ENCODE measurements around the gene CBY3.

The CBY3 gene

DNA sequence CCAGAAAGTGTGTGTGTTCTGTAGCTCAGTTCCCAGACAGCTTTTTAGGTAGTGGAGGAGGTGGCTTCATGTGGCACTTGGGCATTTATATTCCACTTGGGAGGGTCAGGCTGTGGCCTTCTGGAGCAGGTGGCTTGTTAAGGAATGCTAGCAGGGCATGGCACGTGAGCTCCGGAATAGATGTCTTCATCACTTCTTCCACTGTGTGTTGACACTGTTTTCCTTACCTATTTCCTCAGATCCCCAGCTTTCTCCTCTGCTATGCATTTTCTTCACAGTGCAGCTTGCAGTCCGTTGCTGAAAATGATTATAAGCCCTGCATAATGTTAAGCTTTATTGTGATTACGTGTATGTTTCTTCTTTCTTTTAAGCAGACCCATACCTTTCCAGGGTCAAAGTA is 48.5 kb upstream of the CBY3 start:
- Histone ChIP-seq H2AFZ (ENCODE audit: low read length) (no peak overlapping the region), H3K9me2 (replicated peaks; ENCODE audit: insufficient read depth, low read length) (no peaks in the 10 kb centered on the region), H3F3A (ENCODE audit: insufficient read depth, low read length) (peaks cover 44% of the 10 kb centered on the region), H3K4me3 (ENCODE audit: low read length) (no peak overlapping the region), H3K27ac (ENCODE audit: low read length) (no peak overlapping the region), H3K9me3 (replicated peaks; ENCODE audit: insufficient read depth, low read length) (no peaks in the 10 kb centered on the region), H3K4me1 (ENCODE audit: low read length) (peaks cover 27% of the 10 kb centered on the region), H3K9ac (ENCODE audit: low read length) (no peak overlapping the region), H3K79me2 (ENCODE audit: low read length) (peaks cover 31% of the 10 kb centered on the region), H3K36me3 (replicated peaks; ENCODE audit: insufficient read depth, low read length) (peaks cover 26% of the 10 kb centered on the region), H3K4me2 (ENCODE audit: low read depth, low read length) (no peak overlapping the region), H3K27me3 (replicated peaks; ENCODE audit: insufficient read depth, low read length) (no peaks in the 10 kb centered on the region), H4K20me1 (ENCODE audit: insufficient read depth, low read length) (no peaks in the 10 kb centered on the region)
- no peak for TF ChIP-seq EZH2phosphoT487 (IDR thresholded peaks at IDR 0.05; ENCODE audit: low read length)
- no peak for TF ChIP-seq EZH2 (optimal IDR thresholded peaks at IDR 0.05; ENCODE audit: low read depth, low read length)
- TF ChIP-seq, protein P1, sequence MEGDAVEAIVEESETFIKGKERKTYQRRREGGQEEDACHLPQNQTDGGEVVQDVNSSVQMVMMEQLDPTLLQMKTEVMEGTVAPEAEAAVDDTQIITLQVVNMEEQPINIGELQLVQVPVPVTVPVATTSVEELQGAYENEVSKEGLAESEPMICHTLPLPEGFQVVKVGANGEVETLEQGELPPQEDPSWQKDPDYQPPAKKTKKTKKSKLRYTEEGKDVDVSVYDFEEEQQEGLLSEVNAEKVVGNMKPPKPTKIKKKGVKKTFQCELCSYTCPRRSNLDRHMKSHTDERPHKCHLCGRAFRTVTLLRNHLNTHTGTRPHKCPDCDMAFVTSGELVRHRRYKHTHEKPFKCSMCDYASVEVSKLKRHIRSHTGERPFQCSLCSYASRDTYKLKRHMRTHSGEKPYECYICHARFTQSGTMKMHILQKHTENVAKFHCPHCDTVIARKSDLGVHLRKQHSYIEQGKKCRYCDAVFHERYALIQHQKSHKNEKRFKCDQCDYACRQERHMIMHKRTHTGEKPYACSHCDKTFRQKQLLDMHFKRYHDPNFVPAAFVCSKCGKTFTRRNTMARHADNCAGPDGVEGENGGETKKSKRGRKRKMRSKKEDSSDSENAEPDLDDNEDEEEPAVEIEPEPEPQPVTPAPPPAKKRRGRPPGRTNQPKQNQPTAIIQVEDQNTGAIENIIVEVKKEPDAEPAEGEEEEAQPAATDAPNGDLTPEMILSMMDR (IDR thresholded peaks at IDR 0.05; ENCODE audit: low read length) = no peak
- no peak for DNase-seq

- H3K27ac ChIP-seq (ENCODE audit: low read length) = no peak overlapping the region
- H3F3A ChIP-seq (ENCODE audit: insufficient read depth, low read length) = peaks cover 49% of the 10 kb centered on the region
- no peaks in the 10 kb centered on the region for H3K9me3 ChIP-seq (replicated peaks; ENCODE audit: insufficient read depth, low read length)
- no peaks in the 10 kb centered on the region for H3K9me2 ChIP-seq (replicated peaks; ENCODE audit: insufficient read depth, low read length)
- TF ChIP-seq, protein P1 (IDR thresholded peaks at IDR 0.05; ENCODE audit: low read length) = no peak
- TF ChIP-seq EZH2 (optimal IDR thresholded peaks at IDR 0.05; ENCODE audit: low read depth, low read length) (no peak), EZH2phosphoT487 (IDR thresholded peaks at IDR 0.05; ENCODE audit: low read length) (no peak)
- H3K9ac ChIP-seq (ENCODE audit: low read length) = no peak overlapping the region
- H3K36me3 ChIP-seq (replicated peaks; ENCODE audit: insufficient read depth, low read length) = peaks cover 45% of the 10 kb centered on the region
- H2AFZ ChIP-seq (ENCODE audit: low read length) = no peak overlapping the region
- H3K4me3 ChIP-seq (ENCODE audit: low read length) = no peak overlapping the region
- H3K79me2 ChIP-seq (ENCODE audit: low read length) = peaks cover 41% of the 10 kb centered on the region
- peaks cover 3% of the 10 kb centered on the region; the same call in 1 of the 2 replicates for H4K20me1 ChIP-seq (ENCODE audit: insufficient read depth, low read length)
- H3K4me1 ChIP-seq (ENCODE audit: low read length) = peaks cover 22% of the 10 kb centered on the region
- no peak for DNase-seq
- no peaks in the 10 kb centered on the region for H3K27me3 ChIP-seq (replicated peaks; ENCODE audit: insufficient read depth, low read length)
- H3K4me2 ChIP-seq (ENCODE audit: low read depth, low read length) = no peak overlapping the region
These were observed 46.3 kb upstream of the CBY3 start for GRCh38 chr5:179727106-179727505.

- no peak for DNase-seq
- no peak overlapping the region for H3K4me2 ChIP-seq (ENCODE audit: low read depth, low read length)
- no peaks in the 10 kb centered on the region for H3K9me2 ChIP-seq (replicated peaks; ENCODE audit: insufficient read depth, low read length)
- H3K27me3 ChIP-seq (replicated peaks; ENCODE audit: insufficient read depth, low read length) = no peaks in the 10 kb centered on the region
- H3K9me3 ChIP-seq (replicated peaks; ENCODE audit: insufficient read depth, low read length) = no peaks in the 10 kb centered on the region
- peaks cover 53% of the 10 kb centered on the region for H3K36me3 ChIP-seq (replicated peaks; ENCODE audit: insufficient read depth, low read length)
- H3K27ac ChIP-seq (ENCODE audit: low read length) = no peak overlapping the region
- H3F3A ChIP-seq (ENCODE audit: insufficient read depth, low read length) = peaks cover 23% of the 10 kb centered on the region
- H3K79me2 ChIP-seq (ENCODE audit: low read length) = peaks cover 62% of the 10 kb centered on the region
- H3K4me3 ChIP-seq (ENCODE audit: low read length) = no peak overlapping the region
- no peak overlapping the region for H2AFZ ChIP-seq (ENCODE audit: low read length)
- H4K20me1 ChIP-seq (ENCODE audit: insufficient read depth, low read length) = peaks cover 6% of the 10 kb centered on the region; the same call in 1 of the 2 replicates
- no peaks in the 10 kb centered on the region for H3K4me1 ChIP-seq (ENCODE audit: low read length)
- no peak overlapping the region for H3K9ac ChIP-seq (ENCODE audit: low read length)
- TF ChIP-seq EZH2 (optimal IDR thresholded peaks at IDR 0.05; ENCODE audit: low read depth, low read length) (no peak), EZH2phosphoT487 (IDR thresholded peaks at IDR 0.05; ENCODE audit: low read length) (no peak)
- TF ChIP-seq, protein P1 (IDR thresholded peaks at IDR 0.05; ENCODE audit: low read length) = no peak
These were observed 43.3 kb upstream of the CBY3 start for GRCh38 chr5:179724163-179724562.
